Measurements from ENCODE around the gene OSBPL10. TPM values are rescaled to one million over a fixed set of nuclear protein-coding genes. Genes with fewer than 3 reads are reported as not detected.

The OSBPL10 gene
- total RNA-seq, 2 experiments from 2014 or later: 0.26 to 2.3 TPM

DNA sequence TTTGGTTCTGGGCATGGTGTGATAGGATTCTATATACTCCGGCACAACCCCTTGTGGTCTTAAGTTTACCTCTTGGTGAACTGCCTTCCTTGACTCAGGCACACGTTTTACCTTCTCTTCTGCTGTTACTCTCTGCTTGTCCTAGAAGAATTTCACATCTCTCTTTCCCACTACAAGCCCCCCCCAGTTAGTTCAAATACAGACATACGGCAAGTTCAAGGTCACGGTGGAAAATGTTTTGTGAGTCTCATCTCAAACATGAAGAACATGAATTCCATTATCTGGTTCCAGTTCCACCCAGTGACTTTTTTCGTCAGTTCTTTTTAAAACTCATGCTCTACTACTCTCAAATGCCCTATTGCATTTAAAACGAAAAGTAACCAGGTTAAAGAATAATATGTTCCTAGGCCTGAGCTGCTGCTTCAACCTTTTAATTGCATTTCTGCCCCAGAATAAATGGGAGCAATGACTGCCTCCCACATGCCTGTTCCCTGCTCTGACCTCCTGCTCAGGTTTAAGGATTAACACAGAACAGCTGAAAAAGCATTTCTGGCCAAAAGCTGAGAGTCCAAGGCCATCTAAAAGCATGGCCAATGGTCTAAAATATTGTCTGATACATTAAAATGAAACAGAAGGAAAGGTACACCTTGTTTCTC lies 132.8 kb downstream of the OSBPL10 start:
- Mint-ChIP-seq H3K4me3 (no peak overlapping the region), H3K27me3 (peaks cover 6% of the 10 kb centered on the region), H3K4me1 (no peaks in the 10 kb centered on the region), H3K9me3 (ENCODE audit: low read depth) (no peaks in the 10 kb centered on the region), H3K36me3 (no peaks in the 10 kb centered on the region), H3K27ac (no peak overlapping the region)
- CTCF ChIA-PET: interaction anchor here (0.6 kb wide), 1 partner anchor 47 kb away, joined by 3 read pairs; no protein-coding TSS in a partner anchor
- DNase-seq: no peak
- ATAC-seq: no peak

DNA sequence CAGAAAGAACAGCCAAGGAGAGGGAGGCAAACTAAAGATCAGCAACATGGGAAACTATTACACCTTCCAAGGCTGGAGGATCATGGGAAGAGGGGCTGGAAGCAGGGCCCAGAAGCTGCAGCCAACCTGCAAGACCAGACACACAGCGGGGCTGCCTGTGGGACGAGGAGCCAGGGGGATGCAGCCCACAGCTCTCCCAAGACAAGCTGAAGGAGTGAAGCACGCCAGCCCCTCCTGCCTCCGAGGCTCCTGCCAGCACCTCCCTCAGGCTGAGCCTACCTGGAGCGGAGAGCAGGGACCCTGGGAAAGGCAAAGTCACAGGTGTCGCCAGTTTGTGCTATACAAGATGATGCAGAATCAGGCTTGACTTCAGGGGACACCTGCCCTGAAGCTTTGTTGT lies 133.3 kb downstream of the OSBPL10 start:
- no peaks in the 10 kb centered on the region for H3K4me1 Mint-ChIP-seq
- H3K27ac Mint-ChIP-seq: no peak overlapping the region
- no peaks in the 10 kb centered on the region for H3K36me3 Mint-ChIP-seq
- CTCF ChIA-PET: no interaction called here
- no peaks in the 10 kb centered on the region for H3K9me3 Mint-ChIP-seq (ENCODE audit: low read depth)
- no peak for DNase-seq
- no peak for ATAC-seq
- no peak overlapping the region for H3K4me3 Mint-ChIP-seq
- H3K27me3 Mint-ChIP-seq: peaks cover 6% of the 10 kb centered on the region

DNA sequence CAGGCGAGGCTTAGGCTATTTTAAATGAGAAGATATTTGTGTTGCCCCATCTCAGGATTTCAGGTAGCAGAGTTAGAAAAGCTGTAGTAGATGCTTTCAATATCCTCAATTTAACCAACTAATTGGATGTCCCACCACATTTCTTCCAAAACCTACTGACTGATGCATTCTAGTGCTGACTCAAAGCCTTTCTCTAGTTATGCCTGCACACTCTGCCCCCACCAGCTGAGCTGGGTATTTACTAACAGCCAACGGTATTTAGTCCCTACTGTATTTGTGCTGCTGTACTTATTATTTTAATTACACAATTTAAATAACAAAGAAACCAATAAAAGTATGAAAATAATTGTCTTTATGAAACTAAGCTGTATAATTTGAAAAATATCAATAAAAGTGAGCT lies 139.5 kb downstream of the OSBPL10 start:
- Mint-ChIP-seq H3K36me3 (no peaks in the 10 kb centered on the region), H3K27ac (no peak overlapping the region), H3K9me3 (ENCODE audit: low read depth) (no peaks in the 10 kb centered on the region), H3K4me3 (no peak overlapping the region), H3K4me1 (no peaks in the 10 kb centered on the region), H3K27me3 (peaks cover 3% of the 10 kb centered on the region)
- no peak for ATAC-seq
- DNase-seq: no peak
- CTCF ChIA-PET: no interaction called here

DNA sequence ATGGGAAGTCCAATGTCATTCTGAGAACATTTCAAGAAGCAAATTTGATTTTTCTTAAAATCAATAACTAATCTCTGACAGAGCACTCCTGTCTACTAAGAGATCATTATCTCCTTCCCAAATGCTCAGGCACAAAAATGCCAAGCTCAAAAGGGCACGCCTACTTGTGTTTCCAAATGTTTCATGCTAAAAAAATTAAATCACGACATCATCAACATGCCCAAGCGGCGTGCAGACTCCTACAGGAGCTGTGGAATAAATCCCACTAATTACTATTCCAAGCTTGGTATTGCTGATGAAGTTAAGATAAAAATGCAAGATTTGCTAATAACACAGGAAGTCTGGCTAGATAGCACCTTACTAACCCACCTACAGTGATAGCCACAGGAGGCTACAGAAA lies 140.8 kb downstream of the OSBPL10 start:
- no peak for ATAC-seq
- DNase-seq: no peak
- Mint-ChIP-seq H3K36me3 (no peaks in the 10 kb centered on the region), H3K27ac (no peak overlapping the region), H3K27me3 (peaks cover 8% of the 10 kb centered on the region), H3K4me1 (no peaks in the 10 kb centered on the region), H3K4me3 (no peak overlapping the region), H3K9me3 (ENCODE audit: low read depth) (no peaks in the 10 kb centered on the region)
- CTCF ChIA-PET: no interaction called here

DNA sequence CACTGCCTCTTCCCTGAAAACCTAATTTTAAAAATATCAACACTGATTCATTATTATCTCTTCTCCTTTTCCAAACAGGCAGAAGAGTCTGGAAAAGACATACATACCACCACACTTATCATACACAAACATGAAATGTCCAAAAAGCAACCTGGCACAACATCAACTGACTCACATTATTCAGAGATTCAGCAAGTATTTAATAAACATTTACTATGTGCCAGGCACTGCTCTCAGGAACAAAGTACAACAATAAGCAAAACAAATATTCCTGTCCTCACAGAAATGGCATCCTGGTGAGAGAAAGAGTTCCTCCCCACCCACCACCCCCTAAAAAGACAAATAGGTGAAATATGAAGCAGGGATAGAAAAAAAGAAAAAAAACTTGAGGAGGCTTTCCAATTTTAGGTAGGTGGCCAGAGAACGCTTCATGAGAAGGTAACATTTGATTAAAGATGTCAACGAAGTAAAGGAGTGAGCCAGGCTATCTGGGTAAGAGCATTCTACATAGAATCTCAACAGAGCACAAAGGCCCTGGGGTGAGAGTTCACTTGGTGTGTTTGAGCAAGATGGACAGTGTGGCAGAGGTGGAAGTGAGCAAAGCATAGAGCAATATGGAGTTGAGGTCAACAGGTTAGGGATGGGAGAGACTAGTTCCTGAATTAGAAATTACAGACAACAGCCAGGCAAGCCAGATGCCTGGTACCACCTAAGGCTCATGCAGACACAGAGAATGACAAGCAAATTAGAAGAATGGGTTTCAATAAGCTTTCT lies 141.7 kb downstream of the OSBPL10 start:
- CTCF ChIA-PET: no interaction called here
- DNase-seq (no peak), ATAC-seq (no peak)
- no peaks in the 10 kb centered on the region for H3K9me3 Mint-ChIP-seq (ENCODE audit: low read depth)
- no peak overlapping the region for H3K4me3 Mint-ChIP-seq
- H3K4me1 Mint-ChIP-seq: no peaks in the 10 kb centered on the region
- H3K27me3 Mint-ChIP-seq: peaks cover 9% of the 10 kb centered on the region
- no peak overlapping the region for H3K27ac Mint-ChIP-seq
- H3K36me3 Mint-ChIP-seq: no peaks in the 10 kb centered on the region

DNA sequence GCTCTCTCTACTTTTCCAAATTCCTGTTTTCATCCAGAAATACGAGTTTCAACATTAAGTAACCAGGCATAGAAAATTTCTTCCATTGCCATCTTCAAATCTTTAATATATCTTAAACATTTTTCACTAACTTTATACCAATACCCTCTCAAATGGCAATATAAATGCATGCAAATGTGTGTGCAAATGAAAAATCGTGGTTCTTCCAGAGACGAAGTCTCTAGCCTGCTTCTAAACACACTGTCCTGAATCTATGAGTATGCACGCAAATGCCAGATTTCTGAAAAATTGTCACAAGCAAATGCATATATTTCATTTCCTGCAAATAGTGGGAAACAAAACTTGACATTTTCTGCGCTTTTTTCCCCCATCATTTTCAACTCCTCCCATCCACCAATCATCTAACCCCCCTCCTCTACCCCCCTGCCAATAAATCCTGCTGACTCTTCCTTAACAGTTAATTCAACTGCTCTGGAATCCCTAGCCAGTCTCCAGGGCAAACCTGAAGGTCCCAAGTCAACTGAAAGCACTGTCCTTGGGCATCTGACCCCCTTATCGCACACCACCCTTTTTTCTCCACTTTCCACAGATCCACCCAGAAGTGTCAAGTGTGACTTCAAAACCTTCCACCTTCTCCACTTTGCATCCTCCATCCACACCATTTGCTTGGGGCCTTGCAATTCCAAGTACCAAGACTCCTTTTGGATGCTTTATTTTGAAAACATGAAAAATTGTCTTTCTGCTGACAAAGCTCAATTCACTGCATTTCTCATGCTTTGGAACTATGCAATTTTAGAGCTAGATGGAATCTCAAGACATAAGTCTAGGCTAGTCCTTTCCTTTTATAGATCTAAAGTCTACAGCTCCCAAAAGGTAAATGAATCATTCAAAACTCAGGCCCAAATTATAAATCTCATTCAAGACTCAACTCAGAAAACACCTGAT lies 144.7 kb downstream of the OSBPL10 start:
- no peak for ATAC-seq
- H3K4me3 Mint-ChIP-seq: no peak overlapping the region

DNA sequence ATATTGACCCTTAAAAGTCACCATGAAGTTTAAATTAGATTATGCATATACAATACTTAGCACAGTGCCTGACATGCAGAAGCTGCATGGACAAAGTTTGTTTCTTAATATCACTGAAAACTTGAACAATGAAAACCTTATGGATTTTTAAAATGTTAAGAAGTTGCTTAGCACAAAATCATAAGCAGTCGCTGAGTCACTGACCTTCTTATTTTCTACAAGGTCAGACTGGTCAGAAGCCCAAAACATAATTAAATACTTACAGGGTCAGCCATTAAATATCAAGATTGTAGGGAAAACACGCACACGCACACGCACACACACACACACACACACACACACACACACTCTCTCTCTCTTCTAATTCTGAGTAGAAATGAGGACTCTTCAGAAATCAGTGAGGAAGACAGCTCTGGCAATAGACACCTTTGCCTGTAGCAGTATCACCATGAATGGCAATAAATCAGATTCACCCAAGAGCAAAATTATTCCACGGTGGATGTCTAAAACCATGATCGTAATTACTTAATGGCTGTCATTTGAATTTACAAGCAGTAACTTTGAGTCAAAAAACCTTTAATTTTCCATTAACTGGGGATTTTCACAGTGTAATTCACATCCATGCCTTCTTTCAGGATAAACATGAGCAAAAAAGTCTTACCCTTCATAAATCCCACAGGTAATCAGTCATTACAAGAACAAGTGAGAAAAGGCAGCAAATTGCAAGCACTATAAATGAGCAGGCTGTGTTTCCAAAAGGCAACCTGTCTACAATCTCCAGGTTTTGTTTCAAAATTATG lies 147.5 kb downstream of the OSBPL10 start:
- H3K27ac Mint-ChIP-seq: no peak overlapping the region
- no peaks in the 10 kb centered on the region for H3K36me3 Mint-ChIP-seq
- H3K9me3 Mint-ChIP-seq (ENCODE audit: low read depth): no peaks in the 10 kb centered on the region
- peaks cover 2% of the 10 kb centered on the region for H3K4me1 Mint-ChIP-seq
- ATAC-seq: no peak
- no peak overlapping the region for H3K4me3 Mint-ChIP-seq
- CTCF ChIA-PET: no interaction called here
- peaks cover 17% of the 10 kb centered on the region for H3K27me3 Mint-ChIP-seq
- DNase-seq: no peak

More for the DNA sequence above, 144.7 kb downstream of the OSBPL10 start:
- H3K36me3 Mint-ChIP-seq: no peaks in the 10 kb centered on the region
- CTCF ChIA-PET: interaction anchor here (0.7 kb wide), 1 partner anchor 10 kb away, joined by 3 read pairs; no protein-coding TSS in a partner anchor
- H3K4me1 Mint-ChIP-seq: no peaks in the 10 kb centered on the region
- no peak overlapping the region for H3K27ac Mint-ChIP-seq
- H3K27me3 Mint-ChIP-seq: peaks cover 14% of the 10 kb centered on the region
- no peak for DNase-seq
- no peaks in the 10 kb centered on the region for H3K9me3 Mint-ChIP-seq (ENCODE audit: low read depth)

DNA sequence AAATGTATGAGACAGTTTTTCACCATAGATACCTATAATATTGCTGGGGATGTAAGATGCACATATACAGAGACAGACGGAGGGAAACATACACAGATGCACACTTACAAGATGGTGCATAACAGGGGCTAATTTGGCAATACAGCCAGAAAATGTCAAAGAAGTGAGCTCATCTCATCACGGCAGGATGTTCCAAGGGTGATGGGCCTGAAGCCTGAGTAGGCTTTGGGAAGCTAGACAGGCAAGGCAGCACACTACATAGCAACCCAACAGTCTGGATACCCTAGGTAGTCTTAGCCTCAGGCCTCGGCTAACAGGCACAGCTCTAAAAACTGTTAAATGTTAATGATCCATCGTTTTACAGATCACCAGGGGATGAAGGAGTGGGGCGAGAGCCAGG lies 148.5 kb downstream of the OSBPL10 start:
- Mint-ChIP-seq H3K9me3 (ENCODE audit: low read depth) (no peaks in the 10 kb centered on the region), H3K27me3 (peaks cover 17% of the 10 kb centered on the region), H3K36me3 (no peaks in the 10 kb centered on the region), H3K4me1 (peaks cover 2% of the 10 kb centered on the region), H3K4me3 (no peak overlapping the region), H3K27ac (no peak overlapping the region)
- CTCF ChIA-PET: no interaction called here
- DNase-seq (no peak), ATAC-seq (no peak)

DNA sequence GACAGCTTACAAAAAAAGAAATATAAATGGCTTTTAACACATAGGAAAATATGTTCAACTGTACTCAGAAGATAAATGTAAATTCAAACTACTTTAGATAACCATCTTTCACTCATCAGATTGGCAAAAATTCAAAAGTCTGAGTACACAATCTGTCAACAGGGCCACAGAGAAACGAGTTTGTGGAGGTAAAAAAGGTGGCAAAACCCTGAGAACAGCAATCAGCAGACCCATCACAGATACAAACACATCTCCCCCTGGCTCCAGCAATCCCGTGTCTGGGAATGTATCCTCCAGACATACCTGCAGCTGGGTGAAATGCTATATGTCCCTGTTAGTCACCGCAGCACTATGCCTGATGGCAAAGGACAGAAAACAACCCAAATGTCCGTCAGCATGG lies 149.5 kb downstream of the OSBPL10 start:
- ATAC-seq (no peak), DNase-seq (no peak)
- CTCF ChIA-PET: no interaction called here
- Mint-ChIP-seq H3K4me3 (no peak overlapping the region), H3K27ac (no peak overlapping the region), H3K9me3 (ENCODE audit: low read depth) (no peaks in the 10 kb centered on the region), H3K27me3 (peaks cover 16% of the 10 kb centered on the region), H3K4me1 (peaks cover 2% of the 10 kb centered on the region), H3K36me3 (no peaks in the 10 kb centered on the region)

DNA sequence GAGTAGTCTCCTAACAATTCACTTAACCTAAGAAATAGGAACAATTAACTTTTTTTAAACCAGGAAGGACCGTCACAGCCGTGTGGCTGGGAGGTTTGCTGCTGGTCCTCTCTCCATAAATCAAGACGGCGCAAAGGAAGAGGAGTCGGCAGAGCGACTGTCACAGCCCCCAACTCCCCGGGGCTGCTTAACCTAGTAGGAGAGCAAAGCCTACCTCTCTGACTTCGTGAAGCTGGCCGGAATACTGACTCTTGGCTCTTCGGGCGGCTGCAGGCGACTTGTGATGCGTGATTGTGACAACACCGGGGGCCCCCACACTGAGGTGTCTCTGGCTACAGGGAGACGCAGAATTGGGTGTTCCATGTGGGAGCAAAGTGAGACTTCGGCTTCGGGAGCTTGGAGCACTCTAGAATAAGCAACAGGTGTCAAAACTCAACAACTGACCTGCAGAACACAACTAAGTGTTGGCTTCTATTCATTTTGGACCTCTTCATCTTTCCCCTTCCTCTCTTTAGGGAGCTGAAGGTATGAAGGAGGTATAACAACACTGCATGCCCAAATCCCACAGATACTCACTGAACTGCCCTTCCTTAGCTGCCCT lies 151.1 kb downstream of the OSBPL10 start:
- no peak for ATAC-seq
- Mint-ChIP-seq H3K4me3 (no peak overlapping the region), H3K36me3 (no peaks in the 10 kb centered on the region), H3K4me1 (peaks cover 2% of the 10 kb centered on the region), H3K9me3 (ENCODE audit: low read depth) (no peaks in the 10 kb centered on the region), H3K27ac (no peak overlapping the region), H3K27me3 (peaks cover 13% of the 10 kb centered on the region)
- CTCF ChIA-PET: no interaction called here
- no peak for DNase-seq

DNA sequence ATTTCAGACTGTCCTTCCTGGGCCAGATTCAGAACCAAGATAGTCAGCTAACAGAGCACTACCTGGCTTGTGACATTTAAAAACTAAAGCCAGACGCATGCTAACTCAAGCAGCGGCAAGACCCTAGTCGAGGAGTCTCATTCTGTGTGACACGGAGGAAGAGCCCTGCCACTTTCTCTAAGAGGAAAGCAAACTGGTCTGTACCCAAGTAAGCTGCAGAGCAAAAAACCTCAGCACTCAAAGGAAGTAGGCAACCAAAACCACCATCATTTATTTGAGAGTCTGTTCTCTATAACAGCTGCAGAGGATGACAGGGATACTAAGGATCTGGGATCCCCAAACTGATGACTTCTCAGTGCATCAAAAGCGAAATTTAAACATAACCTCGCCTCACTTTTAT lies 152.1 kb downstream of the OSBPL10 start:
- DNase-seq: no peak
- H3K36me3 Mint-ChIP-seq: no peaks in the 10 kb centered on the region
- no peaks in the 10 kb centered on the region for H3K9me3 Mint-ChIP-seq (ENCODE audit: low read depth)
- H3K27me3 Mint-ChIP-seq: peaks cover 11% of the 10 kb centered on the region
- CTCF ChIA-PET: no interaction called here
- no peak overlapping the region for H3K4me3 Mint-ChIP-seq
- ATAC-seq: no peak
- no peak overlapping the region for H3K27ac Mint-ChIP-seq
- peaks cover 2% of the 10 kb centered on the region for H3K4me1 Mint-ChIP-seq

DNA sequence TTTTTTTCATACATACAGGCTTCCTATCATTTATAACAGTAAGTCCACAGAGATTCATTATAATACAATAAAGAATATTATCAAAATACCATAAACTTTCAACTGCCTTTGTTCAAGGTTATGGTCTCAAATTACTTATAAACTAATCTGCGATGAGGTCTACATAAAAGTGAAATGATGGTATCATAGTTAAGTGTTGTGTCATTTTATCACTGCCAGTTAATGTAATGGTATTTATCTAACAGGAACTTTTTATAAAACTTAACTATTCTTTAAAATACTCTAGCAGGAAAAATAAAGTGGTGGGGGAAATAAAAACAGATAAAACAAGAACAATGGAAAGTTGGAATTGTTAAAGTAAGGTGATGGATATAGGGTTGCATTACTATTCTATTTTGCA lies 153.1 kb downstream of the OSBPL10 start:
- H3K9me3 Mint-ChIP-seq (ENCODE audit: low read depth): no peaks in the 10 kb centered on the region
- H3K4me1 Mint-ChIP-seq: peaks cover 2% of the 10 kb centered on the region
- H3K36me3 Mint-ChIP-seq: no peaks in the 10 kb centered on the region
- no peak overlapping the region for H3K4me3 Mint-ChIP-seq
- no peak overlapping the region for H3K27ac Mint-ChIP-seq
- H3K27me3 Mint-ChIP-seq: peaks cover 10% of the 10 kb centered on the region
- ATAC-seq (no peak), DNase-seq (no peak)
- CTCF ChIA-PET: no interaction called here

DNA sequence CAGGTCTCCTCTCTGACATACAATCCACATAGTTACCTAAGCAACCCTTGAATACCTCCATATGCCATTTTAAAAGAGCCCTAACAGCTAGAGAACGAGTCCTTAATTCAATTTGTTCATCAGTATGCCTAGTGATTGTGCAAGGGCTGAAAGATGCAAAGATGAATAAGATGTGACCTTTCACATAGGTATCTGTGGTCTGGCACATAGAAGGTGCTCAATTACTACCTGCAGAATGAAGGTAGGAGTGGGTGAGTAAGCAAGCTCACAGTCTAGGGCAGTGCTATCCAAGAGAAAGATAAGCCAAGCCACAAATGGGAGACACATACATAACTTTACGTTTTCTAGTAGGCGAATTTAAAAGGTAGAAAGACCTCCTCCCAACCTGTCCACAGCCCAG lies 157.9 kb downstream of the OSBPL10 start:
- Mint-ChIP-seq H3K27me3 (peaks cover 13% of the 10 kb centered on the region), H3K4me1 (no peaks in the 10 kb centered on the region), H3K4me3 (no peak overlapping the region), H3K27ac (no peak overlapping the region), H3K36me3 (no peaks in the 10 kb centered on the region), H3K9me3 (ENCODE audit: low read depth) (no peaks in the 10 kb centered on the region)
- DNase-seq: no peak
- CTCF ChIA-PET: no interaction called here
- ATAC-seq: no peak
